ENCODE measurements around the gene PRKCE.

Gene PRKCE

DNA sequence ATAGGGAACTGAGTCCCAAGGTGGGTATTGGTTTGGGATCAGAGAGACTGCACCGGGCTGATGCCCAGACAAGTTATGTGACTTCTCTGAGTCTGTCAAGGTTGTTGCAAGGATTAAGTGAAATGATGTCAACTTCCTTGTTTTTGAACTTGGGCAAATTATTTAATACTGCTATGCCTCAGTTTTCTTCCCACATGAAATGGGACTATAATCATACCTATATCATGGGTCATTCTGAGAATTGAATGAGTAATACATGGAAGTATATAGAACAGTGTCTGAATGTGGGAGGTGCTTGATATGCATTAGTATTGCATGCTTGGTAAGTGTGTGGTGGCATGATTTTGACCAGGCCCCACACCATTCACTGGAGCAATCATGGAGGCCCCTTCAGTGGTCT is 99.0 kb downstream of the PRKCE start:
- no peak for DNase-seq (ENCODE audit: low read depth in 2 of 3, low spot score in 1 of 3)

DNA sequence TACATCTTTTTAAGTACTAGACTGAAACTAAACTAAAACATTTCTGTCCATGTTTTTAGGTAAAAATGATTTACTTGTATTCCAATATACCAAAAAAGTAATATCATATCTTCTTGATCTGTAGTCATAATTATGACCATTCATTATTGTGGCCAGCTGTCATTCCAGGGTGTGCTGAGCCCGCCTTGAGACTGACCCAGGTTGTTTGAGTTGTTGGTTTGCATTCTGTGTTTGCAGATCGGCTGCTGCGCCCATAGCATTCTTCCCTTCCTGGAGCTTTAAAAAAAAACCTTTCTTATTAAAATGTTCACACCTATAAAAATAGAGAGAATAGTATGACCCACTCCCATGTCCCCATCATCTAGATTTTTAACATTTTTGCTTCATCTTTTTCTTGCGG is 101.9 kb downstream of the PRKCE start:
- no peak for DNase-seq (ENCODE audit: low read depth in 2 of 3, low spot score in 1 of 3)

DNA sequence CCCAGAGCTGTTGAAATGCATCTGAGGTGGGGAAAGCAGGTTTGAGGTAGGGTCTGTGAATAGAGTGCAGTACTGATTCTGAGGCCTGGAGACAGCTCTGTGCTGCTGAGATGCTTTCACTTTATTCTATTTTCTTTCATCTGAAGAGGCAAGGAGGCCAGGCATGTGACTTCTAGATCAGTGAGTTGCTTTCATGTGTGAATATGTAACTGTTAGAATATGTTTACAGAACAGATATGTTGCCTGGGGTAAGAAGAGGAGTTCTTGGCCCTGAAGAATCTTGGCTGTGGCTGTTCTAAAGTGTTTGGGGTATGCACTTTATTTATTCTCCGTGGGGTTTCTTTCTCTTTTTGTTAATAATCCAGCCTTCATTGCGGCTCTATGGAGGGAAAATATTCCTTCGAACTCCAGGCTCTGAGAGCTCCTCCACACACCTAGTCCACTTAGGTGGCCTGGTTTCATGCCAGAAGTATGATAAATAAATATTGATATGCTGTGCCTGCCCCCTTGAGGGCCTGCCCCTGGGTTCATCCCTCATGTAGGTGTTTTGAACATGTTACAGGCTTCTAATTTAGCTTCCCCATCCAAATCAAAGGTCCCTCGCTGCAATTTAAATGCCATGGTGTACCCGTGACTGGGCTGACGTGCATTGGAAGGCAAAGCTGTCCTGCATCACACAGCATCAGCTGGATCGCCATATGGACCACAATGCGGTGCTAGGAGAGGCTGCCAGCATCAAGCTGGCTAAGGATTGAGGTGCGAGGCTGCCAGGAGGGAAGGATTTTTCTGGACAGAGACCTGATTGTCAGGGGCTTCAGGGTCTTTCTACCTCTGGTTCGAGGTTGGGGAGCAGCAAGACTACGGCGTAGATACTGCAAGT is 102.9 kb downstream of the PRKCE start:
- no peak for DNase-seq (ENCODE audit: low read depth in 2 of 3, low spot score in 1 of 3)

DNA sequence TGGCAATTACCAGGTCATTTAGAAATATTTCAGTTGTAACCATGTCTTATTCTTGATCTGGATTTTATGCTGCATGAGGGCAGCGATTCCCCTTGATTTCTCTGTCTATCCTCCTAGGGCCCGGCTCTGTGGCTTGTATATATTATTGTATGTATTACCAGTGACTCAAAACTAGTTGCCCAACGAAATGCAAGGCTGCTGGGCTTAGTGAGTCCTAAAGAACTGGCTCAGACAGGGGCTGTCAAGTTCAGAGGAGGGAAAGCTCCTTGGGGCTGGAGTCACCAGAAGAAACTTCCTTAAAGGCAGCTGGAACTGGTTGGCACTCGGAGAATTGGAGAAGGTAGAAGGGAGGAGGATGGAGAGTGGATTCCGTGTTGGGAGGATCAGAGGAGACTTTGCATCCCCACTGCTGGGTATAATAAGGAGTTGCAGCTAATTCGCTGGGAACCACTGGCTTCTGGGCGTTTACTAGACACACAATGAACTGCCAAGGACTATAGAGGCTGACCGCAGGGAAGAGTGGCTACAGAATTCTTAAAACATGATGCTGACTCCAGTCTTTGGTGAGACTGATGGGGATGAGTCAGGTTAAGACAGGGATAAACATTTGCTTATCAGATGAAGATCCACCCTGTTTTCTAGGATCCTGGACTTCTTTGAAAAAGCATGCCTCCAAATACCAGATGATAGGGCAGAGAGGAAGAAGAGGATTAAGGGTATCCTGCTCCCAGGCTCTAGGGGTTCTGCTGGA is 104.3 kb downstream of the PRKCE start:
- no peak for DNase-seq (ENCODE audit: low read depth in 2 of 3, low spot score in 1 of 3)

DNA sequence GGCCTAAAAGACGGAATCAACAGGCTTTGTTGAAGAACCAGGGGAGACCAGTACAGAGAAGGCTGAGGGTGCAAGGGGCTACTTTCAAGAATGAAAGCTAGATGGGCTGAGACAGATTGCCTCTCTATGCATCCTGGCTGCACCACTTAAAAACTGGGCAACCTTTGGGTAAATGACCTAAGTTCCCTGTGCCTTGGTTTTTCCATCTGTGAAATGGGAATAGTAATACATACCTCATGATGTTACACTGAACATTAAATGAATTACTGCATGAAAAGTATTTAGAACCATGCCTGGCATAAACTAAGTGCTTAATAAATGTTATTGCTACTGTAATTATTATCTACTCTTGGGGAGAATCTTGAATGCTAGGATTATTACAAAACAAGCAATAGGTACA is 106.5 kb downstream of the PRKCE start:
- DNase-seq (ENCODE audit: low read depth in 2 of 3, low spot score in 1 of 3) = no peak

DNA sequence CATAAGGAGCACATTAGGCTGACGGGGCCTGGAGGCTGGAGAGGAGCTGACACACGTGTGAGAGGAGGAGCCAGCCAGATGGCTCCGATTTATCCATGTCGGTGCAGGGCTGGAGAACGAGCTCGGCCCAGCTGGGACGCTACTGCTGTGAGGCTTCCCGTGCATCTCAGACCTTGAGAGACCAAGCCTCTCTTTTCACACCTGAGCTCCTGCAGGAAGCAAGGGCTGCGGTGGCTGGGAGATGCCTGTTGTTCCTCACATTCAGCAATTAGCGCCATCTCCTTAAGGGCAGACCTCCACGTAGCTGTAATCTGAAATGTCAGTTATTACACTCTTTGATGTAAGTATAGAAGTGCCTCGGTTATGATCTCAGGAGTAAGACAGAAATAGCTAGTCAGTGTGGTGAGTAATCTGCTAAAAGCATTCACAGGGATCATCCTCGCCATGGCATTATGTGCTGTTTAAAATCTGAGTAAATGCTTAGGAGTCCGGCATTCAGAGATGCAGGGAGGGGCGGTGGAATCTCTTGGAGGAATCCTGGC is 107.9 kb downstream of the PRKCE start:
- no peak for DNase-seq (ENCODE audit: low read depth in 2 of 3, low spot score in 1 of 3)

DNA sequence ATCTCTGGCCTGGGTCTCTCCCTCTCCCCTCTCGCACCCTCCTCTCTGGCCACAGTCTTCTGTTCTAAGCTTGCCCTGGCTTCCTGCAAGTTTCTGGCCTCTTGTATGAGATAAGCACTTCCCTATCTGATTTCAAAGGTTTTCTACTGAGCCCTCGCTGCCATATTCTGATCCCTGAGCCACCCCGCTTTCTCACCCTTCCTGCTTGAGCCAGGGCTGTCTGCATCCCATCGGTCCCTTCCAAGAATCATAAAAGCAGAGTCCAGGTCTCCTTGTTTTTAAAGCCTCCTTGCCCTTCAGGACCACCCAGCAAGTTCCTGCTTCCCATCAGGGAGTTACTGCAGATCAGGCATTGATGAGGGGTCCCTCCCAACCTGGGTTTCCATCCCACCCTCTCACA is 110.2 kb downstream of the PRKCE start:
- no peak for DNase-seq (ENCODE audit: low read depth in 2 of 3, low spot score in 1 of 3)

DNA sequence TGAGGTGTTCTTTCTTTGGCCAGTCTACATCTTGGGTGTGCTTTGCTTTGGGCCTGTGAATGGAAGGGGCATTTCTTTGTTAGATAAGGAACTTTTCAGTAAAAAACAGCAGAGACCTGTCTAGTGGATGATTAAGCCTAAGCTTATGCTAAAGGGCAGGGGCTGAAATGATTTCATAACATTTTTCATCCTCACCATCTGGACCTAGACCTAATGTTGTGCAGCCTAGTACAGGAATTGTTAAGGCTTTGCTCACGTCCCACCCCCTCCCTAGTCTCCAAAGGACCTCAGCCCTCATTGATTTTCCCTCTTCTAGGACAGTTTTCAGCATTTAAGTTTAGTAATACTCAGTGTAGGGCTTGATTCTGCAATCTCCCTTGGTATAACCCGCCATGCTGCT is 111.8 kb downstream of the PRKCE start:
- no peak for DNase-seq (ENCODE audit: low read depth in 2 of 3, low spot score in 1 of 3)

DNA sequence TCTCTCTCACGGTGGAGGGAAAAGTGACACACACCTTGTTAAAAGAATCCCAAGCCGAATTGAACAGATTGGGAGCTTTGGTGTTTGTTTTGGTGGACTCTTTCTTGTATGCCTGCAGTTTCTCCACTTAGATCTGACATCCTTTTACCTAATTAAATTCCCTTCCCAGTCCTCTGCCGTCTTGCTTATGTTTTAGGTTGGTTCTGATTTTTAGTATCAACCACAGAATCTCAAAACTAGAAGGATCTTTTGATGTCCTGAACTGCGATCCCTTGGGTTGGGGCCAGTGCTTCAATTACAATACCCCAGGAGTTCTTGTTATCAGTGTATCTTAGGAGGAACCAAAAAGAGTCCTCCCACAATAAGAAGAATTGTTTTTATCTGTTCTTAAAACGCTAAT is 112.3 kb downstream of the PRKCE start:
- DNase-seq (ENCODE audit: low read depth in 2 of 3, low spot score in 1 of 3) = no peak

DNA sequence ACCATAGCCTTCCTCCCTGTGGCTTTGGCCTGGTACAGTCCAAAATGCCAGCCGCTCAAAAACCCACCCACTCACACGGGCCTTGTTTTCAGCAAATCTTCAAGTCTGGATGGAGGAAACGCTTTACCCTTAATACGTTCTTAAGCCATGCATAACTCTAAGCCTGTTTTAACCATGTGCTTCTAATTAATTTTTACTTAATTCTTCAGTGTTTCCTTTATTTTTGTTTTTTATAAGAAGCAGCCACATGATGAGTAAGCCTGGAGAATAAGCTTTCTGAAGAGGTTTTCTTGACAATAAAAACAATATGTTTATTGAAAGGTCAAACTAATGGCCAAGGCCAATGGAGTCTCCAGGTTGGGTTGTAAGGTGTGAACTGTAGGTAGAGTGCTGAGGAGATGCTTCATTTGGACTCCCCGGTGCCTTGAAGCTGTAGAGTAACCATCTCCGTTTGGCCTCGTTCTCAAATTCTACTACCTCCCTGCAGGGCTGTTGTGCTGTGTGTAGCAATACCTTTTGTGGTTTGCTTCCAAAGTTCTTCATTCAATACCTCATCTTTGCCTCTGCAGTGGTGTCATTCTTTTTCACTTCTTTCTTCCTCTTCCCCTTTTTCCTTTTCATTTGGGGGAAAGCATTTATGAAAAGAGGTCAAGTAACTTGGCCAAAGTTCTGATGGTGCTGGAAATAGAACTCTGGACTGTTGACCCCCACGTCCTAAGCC is 113.7 kb downstream of the PRKCE start:
- no peak for DNase-seq (ENCODE audit: low read depth in 2 of 3, low spot score in 1 of 3)

DNA sequence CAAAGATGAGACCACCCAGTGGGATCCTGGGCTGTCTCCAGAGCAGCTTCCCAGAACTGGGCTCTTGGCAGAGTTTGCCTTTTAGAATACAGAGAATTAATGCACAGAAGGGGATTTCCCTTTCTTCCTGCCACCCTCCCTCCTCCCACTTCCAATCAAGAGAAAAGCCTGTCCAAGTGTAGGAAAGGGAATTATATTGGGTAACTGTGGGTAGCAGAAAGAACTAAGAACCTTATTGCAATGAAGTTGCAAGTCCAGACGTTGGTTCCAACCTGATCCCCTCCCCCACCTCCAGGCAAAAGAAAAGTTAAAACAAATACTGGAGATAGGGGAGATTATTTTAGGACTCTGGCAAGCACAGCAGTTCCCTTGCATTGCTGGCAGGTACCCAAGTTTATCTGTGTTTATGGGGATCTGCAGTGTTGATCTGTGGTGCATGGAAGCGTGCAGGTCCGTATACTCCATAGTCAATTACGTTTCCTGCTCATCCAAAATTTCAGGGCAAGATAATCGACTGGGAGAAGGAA is 114.3 kb downstream of the PRKCE start:
- no peak for DNase-seq (ENCODE audit: low read depth in 2 of 3, low spot score in 1 of 3)

DNA sequence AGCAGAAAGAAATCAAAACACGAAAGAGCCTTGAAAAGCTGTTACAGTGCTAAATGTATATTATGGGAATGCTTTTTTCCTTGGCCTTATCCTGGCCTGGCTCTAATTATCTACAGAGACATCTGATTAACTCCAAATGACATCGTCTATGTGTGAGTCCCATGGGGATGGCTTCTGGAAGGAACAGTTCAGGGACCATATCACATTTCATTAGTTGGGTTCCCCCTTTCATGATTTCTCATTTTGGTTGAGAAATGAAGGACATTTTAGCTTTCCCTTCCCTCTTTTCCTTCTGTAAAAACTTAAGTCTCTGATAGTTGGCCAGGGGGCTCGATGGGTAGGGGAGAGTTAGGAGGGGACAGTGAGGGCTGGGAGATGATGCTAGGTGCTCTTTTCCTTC is 116.7 kb downstream of the PRKCE start:
- DNase-seq (ENCODE audit: low read depth in 2 of 3, low spot score in 1 of 3) = no peak

DNA sequence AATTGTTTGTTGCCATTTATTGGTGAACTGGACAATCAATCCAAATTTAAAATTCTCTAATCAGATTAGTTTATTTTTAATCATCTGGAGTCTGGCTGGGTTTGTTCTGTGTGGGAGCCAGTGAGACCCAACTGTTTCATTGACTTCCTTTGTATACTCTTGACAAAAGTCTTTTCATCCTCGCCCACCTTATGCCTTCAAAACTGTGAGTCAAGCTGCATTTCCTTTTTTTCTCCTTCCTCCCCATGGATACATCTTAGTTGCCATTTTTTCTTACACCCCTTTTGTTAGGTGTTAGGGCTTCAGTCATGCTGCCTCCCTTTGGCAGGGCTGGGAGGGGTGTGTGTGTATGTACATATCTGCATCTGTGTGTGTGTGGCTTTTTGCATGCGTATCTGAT is 117.6 kb downstream of the PRKCE start:
- no peak for DNase-seq (ENCODE audit: low read depth in 2 of 3, low spot score in 1 of 3)

DNA sequence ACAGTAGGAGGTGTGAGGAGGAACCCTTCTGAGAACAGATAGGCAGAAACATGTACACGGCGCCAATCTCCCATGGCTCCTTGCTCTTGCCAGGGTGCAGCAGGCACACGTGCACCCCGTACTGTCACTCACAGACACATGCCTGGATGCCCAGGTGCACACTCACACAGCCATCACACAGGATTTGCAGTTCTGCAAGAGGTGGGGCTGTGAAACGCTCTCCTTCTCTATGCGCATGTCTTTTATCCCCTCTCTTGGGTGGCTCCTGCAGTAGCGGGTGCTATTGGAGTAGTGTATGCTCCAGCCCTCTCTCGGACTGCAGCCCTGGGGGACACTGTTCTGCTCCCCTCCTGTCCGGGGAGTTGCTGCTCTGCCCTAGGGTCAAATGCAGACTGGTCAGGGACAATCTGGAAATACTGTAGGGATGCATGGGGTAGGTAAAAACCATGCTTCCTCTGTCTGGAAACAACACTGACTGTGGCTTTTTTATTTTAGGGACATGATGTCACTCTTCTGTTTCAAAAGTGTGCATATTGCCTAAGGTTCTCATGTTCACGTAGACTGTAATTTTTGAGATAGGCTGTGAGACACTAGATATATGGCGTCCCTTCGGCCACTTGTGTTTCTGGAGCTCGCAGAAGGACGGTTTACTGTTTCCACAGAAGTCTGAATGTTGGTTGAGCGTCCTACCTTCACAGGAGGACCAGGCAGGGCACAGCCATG is 118.5 kb downstream of the PRKCE start:
- no peak for DNase-seq (ENCODE audit: low read depth in 2 of 3, low spot score in 1 of 3)

DNA sequence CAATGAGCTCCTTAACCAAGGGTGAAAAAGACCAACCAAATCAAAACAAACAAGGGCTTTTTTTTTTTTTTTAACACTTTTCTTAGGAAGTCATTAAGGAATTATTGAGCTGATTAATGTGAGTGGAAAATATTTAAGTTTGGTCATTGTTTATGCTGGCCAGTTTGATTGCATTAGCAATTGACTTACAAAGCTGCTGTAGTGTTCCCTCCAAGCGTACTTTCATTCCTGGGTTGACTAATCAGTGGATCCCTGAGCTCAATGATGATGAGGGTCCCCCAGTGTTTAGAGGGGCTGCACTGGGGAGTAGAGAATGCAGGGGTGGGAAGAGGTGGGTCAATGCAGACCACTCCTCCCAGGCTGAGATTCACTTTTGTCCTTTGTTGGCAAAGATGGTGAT is 119.3 kb downstream of the PRKCE start:
- DNase-seq (ENCODE audit: low read depth in 2 of 3, low spot score in 1 of 3) = no peak

DNA sequence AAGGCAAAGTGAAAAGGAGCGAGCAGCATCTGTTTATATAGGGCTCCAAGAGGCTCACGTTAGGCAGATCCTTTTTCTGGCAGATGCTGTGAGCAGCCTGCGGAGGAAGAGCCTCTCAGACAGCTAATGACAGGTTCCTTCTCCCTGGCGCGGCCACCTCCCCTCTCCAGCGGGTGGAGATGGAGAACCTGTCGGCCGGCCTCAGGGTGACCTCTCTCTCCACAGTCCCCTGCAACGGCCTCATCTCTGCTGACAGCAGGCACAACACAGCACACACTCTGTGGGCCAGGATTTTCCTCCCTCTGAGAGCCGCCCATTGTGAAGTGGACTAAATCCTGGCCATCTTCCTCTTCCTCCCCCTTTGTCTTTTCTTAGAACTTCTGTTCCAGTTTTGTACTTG is 119.8 kb downstream of the PRKCE start:
- no peak for DNase-seq (ENCODE audit: low read depth in 2 of 3, low spot score in 1 of 3)

DNA sequence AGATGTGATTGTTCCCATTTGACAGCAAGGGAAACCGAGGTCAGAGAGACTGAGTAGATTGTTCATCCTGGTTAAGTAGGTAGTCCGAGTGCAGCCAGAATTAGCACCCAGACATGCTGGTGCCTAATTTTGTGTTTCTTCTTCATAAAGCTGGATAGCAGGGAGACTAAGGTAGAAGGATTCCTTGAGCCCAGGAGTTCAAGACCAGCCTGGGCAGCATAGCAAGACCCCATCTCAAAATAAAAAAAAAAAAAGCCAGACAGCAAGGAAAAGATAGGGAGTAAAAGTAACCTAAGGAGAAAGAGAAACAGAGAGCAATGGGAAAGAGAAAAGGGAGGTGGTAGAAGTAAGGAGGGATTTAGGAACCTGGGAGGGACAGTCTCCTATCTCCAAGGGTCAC is 120.6 kb downstream of the PRKCE start:
- DNase-seq (ENCODE audit: low read depth in 2 of 3, low spot score in 1 of 3) = no peak

DNA sequence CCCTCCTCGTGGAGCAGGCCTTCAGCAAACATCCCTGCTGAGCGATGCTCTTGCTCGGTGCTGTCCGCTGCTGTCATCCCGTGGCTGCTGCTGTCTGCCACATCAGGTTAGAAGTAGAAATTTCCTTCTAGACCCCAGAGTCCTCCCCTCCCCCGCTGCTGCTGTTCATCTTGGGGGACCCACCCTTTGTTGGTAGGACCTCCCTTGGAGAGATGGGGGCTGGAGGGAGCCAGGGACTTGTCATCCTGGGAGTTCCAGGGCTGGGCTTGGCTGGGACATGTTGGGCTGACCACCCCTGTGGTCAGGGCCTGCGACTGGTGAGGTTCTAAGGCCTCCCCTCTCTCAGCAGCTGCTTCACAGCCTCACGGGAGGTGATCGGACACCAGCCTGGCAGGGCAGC is 122.4 kb downstream of the PRKCE start:
- no peak for DNase-seq (ENCODE audit: low read depth in 2 of 3, low spot score in 1 of 3)

DNA sequence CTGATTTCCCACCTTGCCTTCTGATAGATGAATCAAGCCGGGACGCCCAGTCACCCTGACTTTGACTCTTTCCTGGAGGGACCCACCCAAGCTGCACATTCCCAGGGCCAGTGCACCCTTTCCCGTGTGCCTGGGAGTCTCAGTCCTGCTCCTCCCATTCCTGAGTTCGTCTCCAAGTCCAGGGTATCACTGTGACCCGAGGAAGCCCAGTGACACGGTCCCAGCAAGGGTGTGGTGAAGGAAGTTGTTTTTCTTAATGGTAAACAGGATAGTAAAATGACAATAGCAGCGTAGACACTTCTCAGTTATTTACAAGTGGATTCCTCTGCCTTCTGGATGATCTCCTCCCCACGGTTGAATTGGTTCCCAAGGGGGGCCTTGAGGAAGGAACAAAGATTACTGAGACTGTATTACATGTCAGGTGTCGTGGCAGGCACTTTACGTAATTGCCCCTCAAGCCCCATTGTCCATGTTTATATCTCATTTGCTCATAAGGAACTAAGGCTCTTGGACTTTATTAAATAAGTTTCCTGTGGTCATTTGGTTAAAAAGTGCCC is 123.3 kb downstream of the PRKCE start:
- DNase-seq (ENCODE audit: low read depth in 2 of 3, low spot score in 1 of 3) = no peak

DNA sequence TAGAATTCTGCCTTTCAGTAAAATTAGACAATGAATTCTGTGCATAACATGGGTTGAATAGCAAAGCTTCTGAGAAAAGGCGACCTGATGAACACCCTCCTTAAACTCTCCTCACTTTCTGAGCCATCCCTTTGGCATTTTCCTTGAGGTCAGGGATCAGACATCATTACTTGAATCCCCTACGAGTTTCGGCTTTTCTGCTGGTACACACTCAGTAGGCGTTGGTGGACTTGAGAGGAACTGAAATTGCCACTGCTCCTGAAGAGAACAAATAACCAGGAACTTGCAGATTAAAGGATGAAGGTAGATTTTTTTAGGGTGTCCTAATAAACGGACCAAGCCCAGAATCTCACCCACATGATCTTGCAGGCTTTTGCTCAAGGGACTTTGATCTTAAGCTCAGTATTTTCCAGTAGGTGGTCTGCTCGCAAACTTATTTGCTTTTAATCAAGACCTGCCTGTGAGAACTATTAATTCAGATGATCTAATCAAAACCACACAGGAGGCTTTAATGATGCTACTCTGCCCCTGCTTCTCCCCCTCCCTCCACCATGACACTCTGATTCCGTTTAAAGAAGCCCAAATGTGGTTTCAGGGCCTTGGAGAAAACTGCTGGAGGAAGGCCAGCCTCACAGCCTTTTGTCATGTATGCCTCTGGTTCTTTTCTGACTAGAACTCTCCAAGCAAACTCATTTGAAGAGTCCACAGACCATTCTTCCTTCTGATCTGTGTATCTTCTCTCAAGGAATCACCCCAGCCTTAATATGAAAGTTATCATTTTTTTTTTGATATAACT is 124.9 kb downstream of the PRKCE start:
- DNase-seq (ENCODE audit: low read depth in 2 of 3, low spot score in 1 of 3) = no peak

All from stimulated activated CD4-positive, alpha-beta T cell treated with anti-CD3 and anti-CD28 coated beads, Interleukin-12 subunit alpha, Interleukin-12 subunit beta, amount 100 ng/mL, for 48 hours (primary cell).